ENCODE measurements around the gene PICALM. TPM values are rescaled to one million over a fixed set of nuclear protein-coding genes. Genes with fewer than 3 reads are reported as not detected.

The PICALM gene
- total and polyA plus RNA-seq, 9 of the 15 experiments (the other 6 are each of a cell fraction or from before 2014, with no cell fraction given): 41.3 to 990 (median 309) TPM

- H3K4me2 ChIP-seq (ENCODE audit: insufficient read depth, low read length): peak overlapping the region; percentile 94
- H3K4me3 ChIP-seq: peak overlapping the region; percentile 64
- H3K36me3 ChIP-seq (ENCODE audit: control insufficient read depth, insufficient read depth, low read length): peaks cover 11% of the 10 kb centered on the region; the same call in 1 of the 3 replicates
- ChIA-PET CTCF (ENCODE audit: low intra/inter-chr PET ratio) (interaction anchor here (1.1 kb wide), 1 partner anchor 152 kb away, joined by 4 read pairs; no protein-coding TSS in a partner anchor), POLR2A (interaction anchor here (1.4 kb wide), 1 partner anchor 16 kb away, joined by 3 read pairs; no protein-coding TSS in a partner anchor)
- DNase-seq (ENCODE audit: extremely low read depth in 1 of 4, low spot score in 3 of 4) (no peak), ATAC-seq (no peak), FAIRE-seq (no peak)
- WGBS (ENCODE audit: insufficient coverage, low coverage, missing lambda C conversion rate): 0% methylated on average over 5 of the region's 5 CpGs
- H4K20me1 ChIP-seq (replicated peaks; ENCODE audit: control insufficient read depth, insufficient read depth, low read length): peaks cover 14% of the 10 kb centered on the region; the same call in 1 of the 2 replicates
- BruUV-seq (replicated peaks): no TSS peak
- H3K79me2 ChIP-seq (ENCODE audit: control insufficient read depth, insufficient read depth, low read length): peaks cover 73% of the 10 kb centered on the region
- no peak overlapping the region for H2AFZ ChIP-seq (ENCODE audit: low read depth, low read length)
- intact Hi-C loops (cut with micrococcal nuclease): loop anchor here (5.0 kb wide), 1 partner anchor 404 kb away; no protein-coding TSS in a partner anchor
- H3K9me3 ChIP-seq (replicated peaks; ENCODE audit: control insufficient read depth, insufficient read depth, low read depth, low read length): no peaks in the 10 kb centered on the region
- H3K4me1 ChIP-seq (replicated peaks in 1 of 2; ENCODE audit: control insufficient read depth in 2 of 2, insufficient read depth in 2 of 2, low read length in 2 of 2): peaks cover 0 to 25% of the 10 kb centered on the region in 2 experiments; a peak in 3 of 5 replicates
- peak overlapping the region in 1 of 2 experiments; percentile 91; a peak in 3 of 4 replicates for H3K9ac ChIP-seq (ENCODE audit: insufficient read depth in 1 of 2, low read depth in 2 of 2, low read length in 2 of 2)
- H3K27me3 ChIP-seq (ENCODE audit: control insufficient read depth in 2 of 2, insufficient read depth in 2 of 2, low read length in 2 of 2): no peaks in the 10 kb centered on the region
- peak overlapping the region; percentile 90 for H3K27ac ChIP-seq (ENCODE audit: extremely low read depth, low read depth, low read length)
- no peaks in the 10 kb centered on the region for H3K9me1 ChIP-seq (ENCODE audit: control insufficient read depth, insufficient read depth, low read length)
- in situ Hi-C loops (cut with MboI): no loop called here
- TF ChIP-seq THAP7 (CRISPR knock-in tag; IDR thresholded peaks at IDR 0.05) (no peak), ZKSCAN8 (CRISPR knock-in tag; IDR thresholded peaks at IDR 0.05) (no peak), LARP7 (IDR thresholded peaks at IDR 0.05) (peak; percentile 89; the same call in 1 of the 2 replicates), ZNF280B (CRISPR knock-in tag; IDR thresholded peaks at IDR 0.05) (no peak), HBP1 (CRISPR knock-in tag; IDR thresholded peaks at IDR 0.05) (no peak), RAD51 (IDR thresholded peaks at IDR 0.05; ENCODE audit: borderline replicate concordance, low read depth) (0 out of 2 replicates have a peak, but pooled peaks have one; percentile 10), SIN3A (IDR thresholded peaks at IDR 0.05; ENCODE audit: borderline replicate concordance in 2 of 2, control insufficient read depth in 1 of 2, low read depth in 2 of 2, low read length in 2 of 2) (0 out of 4 replicates have a peak, but pooled peaks of 1 of the 2 experiments have one; percentile 12), NBN (IDR thresholded peaks at IDR 0.05; ENCODE audit: low read depth) (peak; percentile 45; the same call in 1 of the 2 replicates), ARID2 (IDR thresholded peaks at IDR 0.05) (peak; percentile 60; the same call in 1 of the 2 replicates), CCNT2 (IDR thresholded peaks at IDR 0.05; ENCODE audit: borderline replicate concordance, extremely low read depth, insufficient read length, low read depth, low read length) (no peak), DLX4 (CRISPR knock-in tag; IDR thresholded peaks at IDR 0.05) (0 out of 2 replicates have a peak, but pooled peaks have one; percentile 7), RBFOX2 (IDR thresholded peaks at IDR 0.05; ENCODE audit: low read depth, low read length) (peak; percentile 37; the same call in 1 of the 2 replicates), ZSCAN29 (IDR thresholded peaks at IDR 0.05) (no peak), EP300 (IDR thresholded peaks at IDR 0.05; ENCODE audit: low read length) (no peak), SNIP1 (IDR thresholded peaks at IDR 0.05; ENCODE audit: low read depth) (peak; percentile 10; the same call in 1 of the 2 replicates), MAZ (CRISPR knock-in tag; conservative IDR thresholded peaks at IDR 0.05 in 1 of 2, IDR thresholded peaks at IDR 0.05 in 1 of 2) (peak in 1 of 2 experiments; percentile 5; a peak in 1 of 4 replicates), POLR2H (tag; IDR thresholded peaks at IDR 0.05; ENCODE audit: low read depth) (0 out of 2 replicates have a peak, but pooled peaks have one; percentile 2)
These were observed 2.3 kb downstream of the PICALM start for GRCh38 chr11:86066657-86067008.

Data from K562 (cell line).